Glutamatergic neuron (in vitro differentiated cells): ENCODE measurements around the gene KLHDC7B. TPM values are rescaled to one million over a fixed set of nuclear protein-coding genes. Genes with fewer than 3 reads are reported as not detected.
A peak's percentile ranks its signal among the peaks of the same experiment; 100 is the strongest.

Experiments
- DNase-seq: peaks from one replicate; pipeline ENCODE4 v3.0.0; 2022
- H3K27ac Mint-ChIP-seq: one replicate; pipeline ENCODE4 v1.8.0; 2020; ENCODE audit warnings: mild to moderate bottlenecking, mixed read lengths, inconsistent platforms; ENCODE audit not compliant: unreplicated experiment
- H3K27me3 Mint-ChIP-seq: one replicate; pipeline ENCODE4 v1.8.0; 2020; ENCODE audit warnings: mild to moderate bottlenecking, moderate library complexity, mixed read lengths, inconsistent platforms; ENCODE audit not compliant: unreplicated experiment
- H3K36me3 Mint-ChIP-seq: one replicate; pipeline ENCODE4 v1.8.0; 2020; ENCODE audit warnings: mild to moderate bottlenecking, mixed read lengths, inconsistent platforms; ENCODE audit not compliant: unreplicated experiment
- H3K4me1 Mint-ChIP-seq: one replicate; pipeline ENCODE4 v1.8.0; 2020; ENCODE audit warnings: mild to moderate bottlenecking, low read depth, mixed read lengths, inconsistent platforms; ENCODE audit not compliant: unreplicated experiment
- H3K4me3 Mint-ChIP-seq: one replicate; pipeline ENCODE4 v1.8.0; 2020; ENCODE audit warnings: mild to moderate bottlenecking, mixed read lengths, inconsistent platforms; ENCODE audit not compliant: unreplicated experiment
- H3K9me3 Mint-ChIP-seq: one replicate; pipeline ENCODE4 v1.8.0; 2020; ENCODE audit warnings: mild to moderate bottlenecking, moderate library complexity, mixed read lengths, inconsistent platforms; ENCODE audit not compliant: unreplicated experiment
- total RNA-seq: library from RNA; stranded (reverse); fragmentation: NEBNext Ultra II Directional; extraction: Animal tissue kit (Norgen Biotek cat#: 25700); gene quantifications from one replicate; pipeline ENCODE4 v1.2.1, GENCODE V29; 2021; ENCODE audit not compliant: unreplicated experiment
- TF ChIP-seq, protein P1 (sequence below): fragments of 200-600 bp; sonication (generic); IDR thresholded peaks from one replicate; pipeline ENCODE4 v1.5.0; 2021; ENCODE audit not compliant: partially characterized antibody, unreplicated experiment

Gene KLHDC7B
- total RNA-seq, 1 donor from 2014 or later: 0.12 TPM

DNA sequence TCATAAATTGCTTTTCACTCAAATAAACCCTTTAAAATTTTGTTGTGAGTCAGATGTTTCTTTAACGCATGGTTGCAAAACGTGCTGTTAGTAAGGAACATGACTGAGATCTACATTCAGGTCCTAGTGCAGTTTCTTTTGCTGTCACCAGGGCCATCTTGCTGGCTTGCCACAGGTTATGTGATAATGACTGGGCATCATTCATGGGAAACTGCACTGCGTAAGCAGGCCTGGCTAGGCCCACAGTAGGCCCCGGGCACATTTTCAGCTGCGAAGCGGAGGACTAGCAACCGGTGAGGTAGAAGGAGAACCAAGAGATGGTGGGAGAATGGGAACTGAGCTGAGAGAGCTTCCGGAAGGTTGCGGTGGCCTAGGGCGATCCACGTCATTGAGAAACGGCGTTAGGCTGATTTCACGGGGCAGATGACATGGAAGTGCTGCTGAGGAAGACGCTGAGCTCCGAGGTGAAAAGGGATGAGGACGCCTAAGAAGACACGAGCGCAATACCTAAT lies 3.2 kb upstream of the KLHDC7B start:
- H3K9me3 Mint-ChIP-seq: peaks cover 4% of the 10 kb centered on the region
- no peak overlapping the region for H3K27ac Mint-ChIP-seq
- peaks cover 5% of the 10 kb centered on the region for H3K27me3 Mint-ChIP-seq
- TF ChIP-seq, protein P1, sequence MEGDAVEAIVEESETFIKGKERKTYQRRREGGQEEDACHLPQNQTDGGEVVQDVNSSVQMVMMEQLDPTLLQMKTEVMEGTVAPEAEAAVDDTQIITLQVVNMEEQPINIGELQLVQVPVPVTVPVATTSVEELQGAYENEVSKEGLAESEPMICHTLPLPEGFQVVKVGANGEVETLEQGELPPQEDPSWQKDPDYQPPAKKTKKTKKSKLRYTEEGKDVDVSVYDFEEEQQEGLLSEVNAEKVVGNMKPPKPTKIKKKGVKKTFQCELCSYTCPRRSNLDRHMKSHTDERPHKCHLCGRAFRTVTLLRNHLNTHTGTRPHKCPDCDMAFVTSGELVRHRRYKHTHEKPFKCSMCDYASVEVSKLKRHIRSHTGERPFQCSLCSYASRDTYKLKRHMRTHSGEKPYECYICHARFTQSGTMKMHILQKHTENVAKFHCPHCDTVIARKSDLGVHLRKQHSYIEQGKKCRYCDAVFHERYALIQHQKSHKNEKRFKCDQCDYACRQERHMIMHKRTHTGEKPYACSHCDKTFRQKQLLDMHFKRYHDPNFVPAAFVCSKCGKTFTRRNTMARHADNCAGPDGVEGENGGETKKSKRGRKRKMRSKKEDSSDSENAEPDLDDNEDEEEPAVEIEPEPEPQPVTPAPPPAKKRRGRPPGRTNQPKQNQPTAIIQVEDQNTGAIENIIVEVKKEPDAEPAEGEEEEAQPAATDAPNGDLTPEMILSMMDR: no peak
- H3K4me3 Mint-ChIP-seq: no peak overlapping the region
- no peak for DNase-seq
- H3K4me1 Mint-ChIP-seq: peaks cover 3% of the 10 kb centered on the region
- H3K36me3 Mint-ChIP-seq: no peaks in the 10 kb centered on the region

DNA sequence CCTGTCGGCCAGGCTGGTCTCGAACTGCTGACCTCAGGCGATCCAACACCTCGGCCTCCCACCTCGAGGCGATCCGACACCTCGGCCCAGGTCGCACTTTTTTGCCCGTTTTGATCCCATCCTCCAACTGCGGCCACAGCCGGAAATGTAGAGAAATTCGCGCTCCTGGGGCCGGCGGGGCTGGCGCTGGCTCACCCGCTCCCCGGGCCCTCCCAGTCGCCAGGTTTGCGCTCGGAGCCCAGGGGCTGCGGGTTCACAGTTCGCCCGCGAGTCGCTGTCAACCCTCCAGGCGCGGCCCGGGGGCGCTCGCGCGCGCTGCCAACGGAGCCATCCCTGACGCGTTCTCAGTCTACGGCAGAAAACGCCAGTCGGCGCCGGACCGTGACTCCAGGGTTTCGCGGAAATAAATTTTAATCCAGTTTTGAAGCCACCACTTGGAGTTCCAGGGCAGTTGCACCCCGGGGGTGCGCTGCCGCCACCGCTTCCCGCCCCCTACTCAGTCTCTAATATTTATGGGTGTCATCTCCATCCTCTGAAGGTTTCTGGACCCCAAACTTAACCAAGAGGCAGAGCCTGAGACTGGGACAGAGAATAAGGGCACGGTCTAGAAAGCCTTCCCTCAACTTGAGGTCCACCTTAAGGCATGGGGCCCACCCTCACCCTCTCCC lies 1.5 kb upstream of the KLHDC7B start:
- H3K27me3 Mint-ChIP-seq: peaks cover 5% of the 10 kb centered on the region
- no peak overlapping the region for H3K4me3 Mint-ChIP-seq
- H3K4me1 Mint-ChIP-seq: peaks cover 3% of the 10 kb centered on the region
- DNase-seq: peak; percentile 88
- H3K36me3 Mint-ChIP-seq: no peaks in the 10 kb centered on the region
- no peak overlapping the region for H3K27ac Mint-ChIP-seq
- peaks cover 4% of the 10 kb centered on the region for H3K9me3 Mint-ChIP-seq
- TF ChIP-seq, protein P1: peak; percentile 37

DNA sequence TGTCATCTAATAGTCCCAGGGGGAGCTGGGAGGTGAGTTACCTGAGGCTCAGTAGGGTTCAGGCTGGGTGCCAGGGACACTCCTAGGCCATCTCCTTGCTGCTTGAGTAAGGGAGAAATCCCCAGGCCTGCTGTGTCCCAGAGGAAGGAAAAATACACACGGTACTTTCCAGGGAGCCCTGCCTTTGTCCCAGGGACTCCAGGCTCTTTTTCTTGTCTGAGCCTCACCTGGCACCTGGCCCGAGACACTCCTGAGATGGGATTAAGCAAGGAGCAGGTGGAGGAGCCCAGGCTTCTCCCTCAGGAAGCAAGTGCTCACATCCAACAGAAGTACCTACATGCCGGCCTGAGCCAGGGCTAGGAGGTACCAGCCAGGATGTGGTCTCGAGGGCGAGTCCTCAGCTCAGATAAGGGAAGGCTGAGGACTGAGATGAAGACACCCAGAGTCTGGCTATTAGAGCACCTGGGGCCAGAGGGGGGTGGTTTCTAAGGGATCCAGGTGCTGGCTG lies 899 bp upstream of the KLHDC7B start:
- H3K27me3 Mint-ChIP-seq: peaks cover 5% of the 10 kb centered on the region
- no peak for DNase-seq
- no peak overlapping the region for H3K27ac Mint-ChIP-seq
- peaks cover 3% of the 10 kb centered on the region for H3K4me1 Mint-ChIP-seq
- H3K4me3 Mint-ChIP-seq: no peak overlapping the region
- peaks cover 4% of the 10 kb centered on the region for H3K9me3 Mint-ChIP-seq
- no peaks in the 10 kb centered on the region for H3K36me3 Mint-ChIP-seq
- TF ChIP-seq, protein P1: no peak

DNA sequence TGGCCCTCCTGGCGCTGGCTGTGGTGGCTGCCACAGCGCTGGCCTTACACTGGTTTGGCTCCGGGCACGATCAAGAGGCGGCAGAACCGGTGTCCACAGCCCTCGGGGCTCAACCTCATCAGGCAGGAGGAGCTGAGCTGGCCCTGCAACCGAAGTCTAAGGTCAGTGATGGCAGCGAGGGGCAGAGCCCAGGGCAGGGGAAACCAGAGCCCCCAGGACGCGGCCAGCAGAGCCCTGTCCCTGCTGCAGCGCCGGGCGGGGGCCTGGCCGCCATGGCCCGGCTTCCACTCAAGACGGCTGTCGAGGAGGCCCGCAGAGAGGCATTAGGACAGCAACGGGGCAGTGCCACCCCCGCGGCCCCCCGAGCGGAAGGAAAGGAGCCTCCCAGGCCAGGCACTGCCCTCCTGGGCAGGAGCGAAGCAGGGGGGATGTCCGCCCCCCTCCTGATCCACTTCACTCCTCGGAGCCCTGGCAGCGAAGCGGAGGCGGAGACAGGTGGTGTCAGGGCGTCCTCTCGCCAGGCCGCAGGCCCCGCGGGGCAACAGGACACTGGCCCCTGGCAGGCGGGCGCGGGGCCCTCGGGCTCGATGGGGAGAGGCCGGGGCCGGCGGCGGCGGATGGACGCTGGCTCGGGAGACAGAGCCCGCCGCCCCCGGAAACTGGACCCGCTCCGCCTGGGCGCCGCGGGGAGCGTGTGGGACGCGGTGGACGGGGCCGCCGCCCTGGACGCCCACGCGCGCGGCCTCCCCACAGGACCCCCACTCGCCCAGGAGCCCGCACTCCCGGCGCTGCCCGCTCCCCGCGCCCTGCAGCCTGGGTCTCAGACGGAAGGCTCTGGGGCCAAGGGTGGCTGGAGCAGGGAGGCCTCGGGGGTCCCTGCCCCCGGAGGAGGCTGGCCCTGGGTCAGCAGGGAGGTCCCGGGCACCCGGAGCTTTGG lies 895 bp downstream of the KLHDC7B start:
- Mint-ChIP-seq H3K9me3 (no peaks in the 10 kb centered on the region), H3K27ac (no peak overlapping the region), H3K27me3 (peaks cover 6% of the 10 kb centered on the region), H3K36me3 (no peaks in the 10 kb centered on the region), H3K4me1 (peaks cover 4% of the 10 kb centered on the region), H3K4me3 (no peak overlapping the region)
- DNase-seq: no peak
- TF ChIP-seq, protein P1: no peak
